Measurements from ENCODE around the gene TPX2. TPM values are rescaled to one million over a fixed set of nuclear protein-coding genes. Genes with fewer than 3 reads are reported as not detected.
A peak's percentile ranks its signal among the peaks of the same experiment; 100 is the strongest.

The TPX2 gene
- total RNA-seq, 1 donor from 2014 or later: 8.4 TPM

DNA sequence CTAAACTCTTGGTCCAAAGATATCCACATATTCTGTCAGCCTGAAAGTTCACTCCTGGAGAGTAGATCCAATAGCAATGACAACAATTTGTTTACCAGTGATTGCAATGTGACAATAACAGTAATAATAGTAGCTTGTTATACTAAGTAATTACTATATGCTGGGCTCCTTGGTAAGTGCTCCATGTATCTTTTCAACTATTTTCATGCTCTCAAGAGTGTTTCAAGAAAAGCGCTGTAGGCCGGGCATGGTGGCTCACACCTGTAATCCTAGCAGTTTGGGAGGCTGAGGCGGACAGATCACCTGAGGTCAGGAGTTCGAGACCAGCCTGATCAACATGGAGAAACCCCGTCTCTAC is 31.9 kb upstream of the TPX2 start:
- Histone ChIP-seq H3K4me1 (ENCODE audit: control insufficient read depth in 3 of 3, insufficient read depth in 3 of 3, low read length in 3 of 3) (peaks cover 56 to 64% (median 58%) of the 10 kb centered on the region in 3 donors), H3K9me3 (ENCODE audit: control insufficient read depth in 3 of 3, low read length in 3 of 3) (no peaks in the 10 kb centered on the region), H3K27ac (ENCODE audit: low read depth, low read length) (peak overlapping the region; percentile 12), H3K9ac (ENCODE audit: low read depth in 1 of 3, low read length in 3 of 3) (no peak overlapping the region), H3K36me3 (ENCODE audit: control insufficient read depth in 3 of 3, insufficient read depth in 3 of 3, low read length in 3 of 3) (peaks cover 4 to 13% (median 10%) of the 10 kb centered on the region in 3 donors), H3K27me3 (ENCODE audit: control insufficient read depth in 3 of 3, insufficient read depth in 3 of 3, low read length in 3 of 3) (no peaks in the 10 kb centered on the region), H3K4me3 (ENCODE audit: low read length in 3 of 3) (no peak overlapping the region)

- Histone ChIP-seq H3K36me3 (ENCODE audit: control insufficient read depth in 3 of 3, insufficient read depth in 3 of 3, low read length in 3 of 3) (peaks cover 4 to 13% (median 10%) of the 10 kb centered on the region in 3 donors), H3K4me1 (ENCODE audit: control insufficient read depth in 3 of 3, insufficient read depth in 3 of 3, low read length in 3 of 3) (peaks cover 65 to 73% (median 67%) of the 10 kb centered on the region in 3 donors), H3K27me3 (ENCODE audit: control insufficient read depth in 3 of 3, insufficient read depth in 3 of 3, low read length in 3 of 3) (no peaks in the 10 kb centered on the region), H3K9ac (ENCODE audit: low read depth in 1 of 3, low read length in 3 of 3) (peak overlapping the region; percentile 41 to 51 (median 47)), H3K27ac (ENCODE audit: low read depth, low read length) (peak overlapping the region; percentile 83), H3K9me3 (ENCODE audit: control insufficient read depth in 3 of 3, low read length in 3 of 3) (no peaks in the 10 kb centered on the region), H3K4me3 (ENCODE audit: low read length in 3 of 3) (peak overlapping the region in 1 of 3 donors; percentile 4)
Measured at GRCh38 chr20:31707994-31708735, 30.9 kb upstream of the TPX2 start.

DNA sequence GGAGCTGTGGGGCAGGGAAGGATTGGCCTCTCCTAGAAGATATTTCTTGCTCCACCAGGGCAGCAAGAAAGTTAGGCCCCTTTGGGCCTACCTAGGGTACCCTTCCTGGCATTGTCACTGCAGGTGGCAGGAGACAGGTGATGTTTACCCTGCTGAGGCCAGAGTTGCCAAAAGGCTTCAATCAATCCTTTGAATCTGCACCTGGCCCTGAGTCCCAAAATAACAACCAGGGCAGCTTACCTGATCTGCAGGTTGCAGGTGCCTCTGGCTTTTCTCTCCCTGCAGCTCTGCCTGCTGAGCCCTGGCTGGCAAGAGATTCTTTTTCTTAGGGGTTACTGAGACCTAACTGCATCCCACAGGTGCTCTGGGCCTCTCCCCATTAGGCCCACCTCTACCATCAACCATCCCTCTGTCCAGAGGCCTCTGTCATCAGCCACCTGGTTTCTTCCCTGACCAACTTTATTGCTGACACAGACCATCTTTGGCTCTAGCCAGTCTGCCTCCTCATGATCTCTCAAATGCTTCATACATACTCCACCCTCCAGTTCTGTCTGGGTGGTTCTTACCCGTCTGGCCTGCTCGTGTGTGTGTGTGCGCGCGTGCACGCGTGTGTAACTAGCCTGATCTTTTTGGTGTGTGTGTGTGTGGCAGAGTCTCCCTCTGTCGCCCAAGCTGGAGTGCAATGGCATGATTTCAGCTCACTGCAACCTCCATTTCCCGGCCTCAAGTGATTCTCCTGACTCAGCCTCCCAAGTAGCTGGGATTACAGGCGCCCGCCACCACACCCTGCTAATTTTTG is 30.2 kb upstream of the TPX2 start:
- Histone ChIP-seq H3K9me3 (ENCODE audit: control insufficient read depth in 3 of 3, low read length in 3 of 3) (no peaks in the 10 kb centered on the region), H3K9ac (ENCODE audit: low read depth in 1 of 3, low read length in 3 of 3) (peak overlapping the region in 2 of 3 donors; percentile 40 to 47), H3K27ac (ENCODE audit: low read depth, low read length) (peak overlapping the region; percentile 83), H3K36me3 (ENCODE audit: control insufficient read depth in 3 of 3, insufficient read depth in 3 of 3, low read length in 3 of 3) (peaks cover 4 to 17% (median 10%) of the 10 kb centered on the region in 3 donors), H3K4me1 (ENCODE audit: control insufficient read depth in 3 of 3, insufficient read depth in 3 of 3, low read length in 3 of 3) (peaks cover 72 to 80% (median 75%) of the 10 kb centered on the region in 3 donors), H3K4me3 (ENCODE audit: low read length in 3 of 3) (no peak overlapping the region), H3K27me3 (ENCODE audit: control insufficient read depth in 3 of 3, insufficient read depth in 3 of 3, low read length in 3 of 3) (no peaks in the 10 kb centered on the region)

- no peaks in the 10 kb centered on the region for H3K27me3 ChIP-seq (ENCODE audit: control insufficient read depth in 3 of 3, insufficient read depth in 3 of 3, low read length in 3 of 3)
- H3K4me3 ChIP-seq (ENCODE audit: low read length in 3 of 3): no peak overlapping the region
- H3K36me3 ChIP-seq (ENCODE audit: control insufficient read depth in 3 of 3, insufficient read depth in 3 of 3, low read length in 3 of 3): peaks cover 4 to 22% (median 12%) of the 10 kb centered on the region in 3 donors
- H3K9ac ChIP-seq (ENCODE audit: low read depth in 1 of 3, low read length in 3 of 3): peak overlapping the region in 1 of 3 donors; percentile 7
- peaks cover 74 to 79% (median 77%) of the 10 kb centered on the region in 3 donors for H3K4me1 ChIP-seq (ENCODE audit: control insufficient read depth in 3 of 3, insufficient read depth in 3 of 3, low read length in 3 of 3)
- peak overlapping the region; percentile 93 for H3K27ac ChIP-seq (ENCODE audit: low read depth, low read length)
- H3K9me3 ChIP-seq (ENCODE audit: control insufficient read depth in 3 of 3, low read length in 3 of 3): no peaks in the 10 kb centered on the region
Measured at GRCh38 chr20:31709939-31710338, 29.2 kb upstream of the TPX2 start.

- Histone ChIP-seq H3K27ac (ENCODE audit: low read depth, low read length) (peak overlapping the region; percentile 93), H3K4me3 (ENCODE audit: low read length in 3 of 3) (peak overlapping the region in 2 of 3 donors; percentile 4 to 15), H3K36me3 (ENCODE audit: control insufficient read depth in 3 of 3, insufficient read depth in 3 of 3, low read length in 3 of 3) (peaks cover 4 to 21% (median 12%) of the 10 kb centered on the region in 3 donors), H3K27me3 (ENCODE audit: control insufficient read depth in 3 of 3, insufficient read depth in 3 of 3, low read length in 3 of 3) (no peaks in the 10 kb centered on the region), H3K9ac (ENCODE audit: low read depth in 1 of 3, low read length in 3 of 3) (peak overlapping the region in 2 of 3 donors; percentile 7 to 58), H3K4me1 (ENCODE audit: control insufficient read depth in 3 of 3, insufficient read depth in 3 of 3, low read length in 3 of 3) (peaks cover 70 to 76% (median 75%) of the 10 kb centered on the region in 3 donors), H3K9me3 (ENCODE audit: control insufficient read depth in 3 of 3, low read length in 3 of 3) (no peaks in the 10 kb centered on the region)
Measured at GRCh38 chr20:31710423-31711108, 28.5 kb upstream of the TPX2 start.

- peaks cover 4 to 16% (median 6%) of the 10 kb centered on the region in 3 donors for H3K36me3 ChIP-seq (ENCODE audit: control insufficient read depth in 3 of 3, insufficient read depth in 3 of 3, low read length in 3 of 3)
- H3K9ac ChIP-seq (ENCODE audit: low read depth in 1 of 3, low read length in 3 of 3): peak overlapping the region; percentile 50 to 69 (median 65)
- peak overlapping the region; percentile 93 for H3K27ac ChIP-seq (ENCODE audit: low read depth, low read length)
- no peaks in the 10 kb centered on the region for H3K27me3 ChIP-seq (ENCODE audit: control insufficient read depth in 3 of 3, insufficient read depth in 3 of 3, low read length in 3 of 3)
- H3K9me3 ChIP-seq (ENCODE audit: control insufficient read depth in 3 of 3, low read length in 3 of 3): no peaks in the 10 kb centered on the region
- H3K4me1 ChIP-seq (ENCODE audit: control insufficient read depth in 3 of 3, insufficient read depth in 3 of 3, low read length in 3 of 3): peaks cover 66 to 72% (median 69%) of the 10 kb centered on the region in 3 donors
- H3K4me3 ChIP-seq (ENCODE audit: low read length in 3 of 3): peak overlapping the region; percentile 3 to 60 (median 23)
Measured at GRCh38 chr20:31711179-31712111, 27.6 kb upstream of the TPX2 start.

DNA sequence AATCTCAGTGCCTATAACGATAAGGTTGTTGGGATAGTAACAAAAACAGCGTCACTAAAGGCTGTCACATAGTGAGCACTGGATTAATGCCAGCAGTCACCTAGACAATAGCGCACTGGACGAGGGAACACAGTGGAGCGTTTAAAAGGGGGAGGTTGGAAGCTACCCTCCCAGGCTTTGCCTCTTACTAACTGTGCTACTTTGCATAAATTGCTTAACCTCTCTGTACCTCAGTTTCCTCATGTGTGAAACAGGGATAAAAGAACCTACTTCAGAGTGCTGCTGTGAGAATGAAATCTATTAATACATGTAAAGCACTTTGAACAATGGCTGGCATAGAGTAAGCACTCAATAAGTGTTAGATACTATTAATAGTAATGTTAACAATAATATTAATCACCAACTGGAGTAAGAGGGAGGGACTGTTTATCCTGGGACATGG is 27.0 kb upstream of the TPX2 start:
- Histone ChIP-seq H3K4me1 (ENCODE audit: control insufficient read depth in 3 of 3, insufficient read depth in 3 of 3, low read length in 3 of 3) (peaks cover 67 to 74% (median 71%) of the 10 kb centered on the region in 3 donors), H3K4me3 (ENCODE audit: low read length in 3 of 3) (peak overlapping the region; percentile 3 to 60 (median 38)), H3K36me3 (ENCODE audit: control insufficient read depth in 3 of 3, insufficient read depth in 3 of 3, low read length in 3 of 3) (peaks cover 6 to 10% (median 7%) of the 10 kb centered on the region in 3 donors), H3K9ac (ENCODE audit: low read depth in 1 of 3, low read length in 3 of 3) (peak overlapping the region; percentile 50 to 69 (median 65)), H3K9me3 (ENCODE audit: control insufficient read depth in 3 of 3, low read length in 3 of 3) (no peaks in the 10 kb centered on the region), H3K27me3 (ENCODE audit: control insufficient read depth in 3 of 3, insufficient read depth in 3 of 3, low read length in 3 of 3) (no peaks in the 10 kb centered on the region), H3K27ac (ENCODE audit: low read depth, low read length) (peak overlapping the region; percentile 93)

DNA sequence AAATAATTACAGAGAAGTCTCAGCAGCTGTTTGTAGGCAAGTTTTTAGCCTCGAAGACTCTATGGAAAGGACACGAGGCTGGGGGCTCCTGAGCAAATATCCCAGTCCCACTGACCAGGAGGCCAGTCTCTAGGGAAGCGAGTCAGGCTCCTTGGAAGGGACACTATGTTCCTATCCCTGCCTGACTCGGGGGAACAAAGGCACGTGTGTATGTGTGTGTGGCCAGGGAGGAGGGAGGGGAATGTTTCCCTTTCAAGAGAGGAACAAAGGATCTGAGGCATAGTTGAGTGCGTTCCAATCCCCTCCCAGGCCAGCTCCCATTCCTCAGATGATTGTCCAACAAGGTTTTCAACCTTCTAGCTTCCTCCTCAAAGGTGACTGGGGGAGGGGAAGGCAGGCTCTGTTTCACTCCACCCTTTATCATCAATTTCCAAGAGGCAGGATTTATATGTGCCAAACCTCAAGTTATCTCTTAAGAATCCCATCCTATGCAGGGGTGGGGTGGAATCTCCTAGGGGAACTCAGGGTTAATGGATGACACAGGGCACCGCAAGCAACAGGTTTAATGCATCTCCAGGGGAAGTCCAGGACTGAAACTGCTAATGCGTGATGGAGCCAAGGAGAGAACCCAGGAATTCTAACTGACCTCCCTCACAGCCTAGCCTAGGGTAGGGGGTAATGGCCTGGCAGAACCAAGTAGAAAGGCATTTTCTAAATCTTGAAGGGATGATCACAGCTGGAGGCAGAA is 26.4 kb upstream of the TPX2 start:
- H3K27me3 ChIP-seq (ENCODE audit: control insufficient read depth in 3 of 3, insufficient read depth in 3 of 3, low read length in 3 of 3): no peaks in the 10 kb centered on the region
- peaks cover 6 to 9% (median 6%) of the 10 kb centered on the region in 3 donors for H3K36me3 ChIP-seq (ENCODE audit: control insufficient read depth in 3 of 3, insufficient read depth in 3 of 3, low read length in 3 of 3)
- H3K9me3 ChIP-seq (ENCODE audit: control insufficient read depth in 3 of 3, low read length in 3 of 3): no peaks in the 10 kb centered on the region
- peak overlapping the region; percentile 0 to 60 (median 38) for H3K4me3 ChIP-seq (ENCODE audit: low read length in 3 of 3)
- peak overlapping the region; percentile 50 to 69 (median 65) for H3K9ac ChIP-seq (ENCODE audit: low read depth in 1 of 3, low read length in 3 of 3)
- peaks cover 72 to 77% (median 76%) of the 10 kb centered on the region in 3 donors for H3K4me1 ChIP-seq (ENCODE audit: control insufficient read depth in 3 of 3, insufficient read depth in 3 of 3, low read length in 3 of 3)
- peak overlapping the region; percentile 93 for H3K27ac ChIP-seq (ENCODE audit: low read depth, low read length)
